HG03066 (cell line): Measurements from ENCODE around the gene CRKL.
"Not testable (repeated sequence)": the region's sequence is repeated elsewhere in the genome, so short reads cannot be mapped to it uniquely, and the experiment has no call there.

ENCODE experiments used
- ATAC-seq: cut with Tn5 transposase; IDR thresholded peaks from one replicate; pipeline ENCODE4 v1.9.1; 2021; ENCODE audit warnings: low read depth; ENCODE audit not compliant: unreplicated experiment

CRKL gene, protein sequence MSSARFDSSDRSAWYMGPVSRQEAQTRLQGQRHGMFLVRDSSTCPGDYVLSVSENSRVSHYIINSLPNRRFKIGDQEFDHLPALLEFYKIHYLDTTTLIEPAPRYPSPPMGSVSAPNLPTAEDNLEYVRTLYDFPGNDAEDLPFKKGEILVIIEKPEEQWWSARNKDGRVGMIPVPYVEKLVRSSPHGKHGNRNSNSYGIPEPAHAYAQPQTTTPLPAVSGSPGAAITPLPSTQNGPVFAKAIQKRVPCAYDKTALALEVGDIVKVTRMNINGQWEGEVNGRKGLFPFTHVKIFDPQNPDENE

GRCh38 chr22:20916916-20917810, at the start of gene CRKL:
Gene CRKL (plus strand): TSS chr22:20917407. CDS start chr22:20917935, 528 bp downstream.
- ATAC-seq, result peak; percentile 90

DNA sequence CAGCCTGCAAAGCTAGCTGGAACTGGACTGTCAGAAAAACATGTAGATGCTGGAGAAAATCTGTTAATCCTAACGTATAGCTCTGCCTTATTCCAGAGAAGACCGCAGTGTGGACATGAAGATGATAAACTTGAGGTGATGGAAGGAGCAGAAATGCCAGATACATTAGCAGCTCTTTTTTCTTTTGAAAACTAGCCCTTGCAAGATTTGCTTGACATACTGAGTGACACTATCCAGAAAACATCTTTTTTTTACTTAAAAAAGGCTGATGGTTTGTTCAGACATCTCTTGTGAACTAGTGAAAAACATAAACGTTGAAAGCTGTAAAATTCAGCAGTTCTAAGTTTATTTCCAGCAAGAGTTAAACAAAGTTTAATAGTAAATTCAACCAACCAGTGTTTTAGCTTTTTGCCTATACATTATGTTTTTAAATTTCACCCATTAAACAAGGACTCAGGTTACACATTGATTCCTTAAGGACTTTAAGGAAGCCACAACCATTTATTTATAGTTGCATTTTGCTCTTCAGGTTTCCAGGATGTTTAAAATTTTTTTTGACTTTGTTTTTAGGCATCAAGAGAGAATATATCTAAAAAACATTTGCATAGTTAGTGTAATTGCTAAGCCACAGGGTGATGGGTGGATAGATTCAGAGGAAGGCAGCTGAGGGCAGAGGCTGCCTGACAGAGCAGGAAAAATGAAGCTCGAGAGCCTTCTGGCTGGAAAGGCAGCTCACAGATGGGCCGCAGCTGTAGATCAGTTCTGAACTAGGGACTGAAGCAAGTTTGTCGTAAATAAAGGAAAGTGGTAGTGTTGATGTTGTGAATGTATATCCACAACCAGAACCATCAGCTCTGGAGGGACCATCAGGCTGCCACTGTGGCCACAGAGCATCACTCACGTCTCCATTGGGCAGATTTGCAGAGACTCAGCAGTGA, 48.9 kb upstream of the CRKL start:
- no peak for ATAC-seq

- no peak for ATAC-seq
Measured at GRCh38 chr22:20869234-20869633, 48.0 kb upstream of the CRKL start.

GRCh38 chr22:20873214-20873613, 44.0 kb upstream of the CRKL start:
- ATAC-seq, result no peak

GRCh38 chr22:20875296-20875695, 41.9 kb upstream of the CRKL start:
- no peak for ATAC-seq

- ATAC-seq, result no peak
Measured at GRCh38 chr22:20877715-20878114, 39.5 kb upstream of the CRKL start.

GRCh38 chr22:20881231-20881630, 36.0 kb upstream of the CRKL start:
- ATAC-seq, result no peak

DNA sequence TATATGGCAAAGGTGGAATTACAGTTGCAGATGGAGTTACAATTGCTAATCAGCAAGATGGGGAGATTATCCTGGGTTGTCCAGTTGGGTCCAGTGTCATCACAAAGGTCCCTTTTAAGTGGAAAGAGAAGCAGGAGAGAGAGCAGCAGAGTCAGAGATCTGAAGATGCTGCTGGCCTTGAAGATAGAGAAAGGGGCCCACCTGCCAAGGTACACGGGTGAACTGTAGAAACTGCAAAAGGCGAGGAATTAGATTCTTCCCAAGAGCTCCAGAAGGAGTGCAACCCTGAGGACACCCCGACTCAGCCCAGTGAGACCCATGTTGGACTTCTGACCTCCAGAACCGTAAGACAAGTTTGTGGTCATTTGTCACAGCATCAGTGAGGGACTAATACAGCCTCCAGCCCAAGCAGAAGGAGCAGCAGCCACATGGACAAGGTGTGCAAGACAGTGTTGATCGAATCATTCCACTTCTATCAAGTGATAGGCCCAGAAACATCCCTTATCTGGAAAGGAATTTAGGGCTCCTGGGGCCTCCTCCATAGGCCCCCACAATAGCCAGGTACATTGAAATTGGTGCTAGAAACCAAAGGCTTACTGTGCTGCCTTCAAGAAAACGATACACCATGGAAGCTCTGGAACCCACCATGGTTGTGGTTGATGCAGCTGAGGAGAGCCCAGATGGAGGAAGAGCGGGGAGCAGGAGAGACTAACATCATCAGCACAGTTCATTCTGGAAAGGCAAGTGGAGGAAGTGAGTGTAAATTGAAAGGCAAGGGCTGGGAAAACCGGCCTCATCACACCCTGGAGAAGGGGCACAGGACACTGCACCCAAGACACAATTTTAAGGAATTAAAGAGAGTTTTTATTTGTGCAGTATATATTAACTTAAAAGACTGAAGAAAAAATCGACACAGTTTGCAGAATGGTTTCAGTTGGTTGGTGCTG, 35.1 kb upstream of the CRKL start:
- no peak for ATAC-seq

DNA sequence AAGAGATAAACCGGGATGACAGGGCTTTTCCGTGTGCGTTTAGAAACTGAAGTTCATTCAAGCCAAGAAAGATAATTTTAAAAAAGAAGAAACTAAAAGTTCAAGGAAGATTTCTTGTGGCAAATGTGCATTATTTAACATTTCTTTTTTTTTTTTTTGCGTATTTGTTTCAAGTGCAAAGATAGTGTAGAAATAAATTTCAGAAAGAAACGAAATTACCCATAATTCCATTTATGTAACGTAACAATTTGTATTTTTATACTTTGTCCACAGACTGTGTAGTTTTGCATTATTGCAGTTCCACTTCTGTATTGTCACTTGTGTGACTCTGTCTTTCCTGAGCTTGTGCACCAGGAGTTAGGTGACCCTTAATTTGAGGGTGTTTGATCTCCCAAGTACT, 34.4 kb upstream of the CRKL start:
- no peak for ATAC-seq

- no peak for ATAC-seq
Measured at GRCh38 chr22:20884454-20884853, 32.8 kb upstream of the CRKL start.

DNA sequence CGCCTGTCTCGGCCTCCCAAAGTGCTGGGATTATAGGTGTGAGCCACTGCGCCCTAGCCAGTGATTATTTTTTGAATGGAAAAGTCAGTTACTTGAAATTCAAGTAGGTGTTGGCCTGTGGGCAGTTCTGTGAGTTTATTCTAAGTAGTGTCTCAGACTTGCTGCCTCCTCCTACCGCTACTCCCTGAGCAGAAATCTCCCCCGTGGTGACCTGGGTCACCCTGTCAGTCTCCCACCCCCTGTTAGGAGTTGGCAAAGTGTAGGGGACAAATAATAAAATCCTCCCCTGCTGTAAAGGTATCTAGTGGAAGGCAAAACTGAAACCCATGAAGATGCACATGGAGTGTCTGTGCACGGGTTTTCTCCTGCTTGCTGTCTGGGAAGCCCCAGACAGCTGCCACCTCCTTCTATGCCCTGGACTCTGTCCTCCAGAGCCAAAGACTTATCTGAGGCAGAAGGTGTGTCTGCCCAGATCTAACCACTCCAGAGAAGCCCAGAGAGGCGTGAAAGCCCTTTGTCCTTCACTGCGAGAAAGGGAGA, 32.1 kb upstream of the CRKL start:
- ATAC-seq, result no peak

DNA sequence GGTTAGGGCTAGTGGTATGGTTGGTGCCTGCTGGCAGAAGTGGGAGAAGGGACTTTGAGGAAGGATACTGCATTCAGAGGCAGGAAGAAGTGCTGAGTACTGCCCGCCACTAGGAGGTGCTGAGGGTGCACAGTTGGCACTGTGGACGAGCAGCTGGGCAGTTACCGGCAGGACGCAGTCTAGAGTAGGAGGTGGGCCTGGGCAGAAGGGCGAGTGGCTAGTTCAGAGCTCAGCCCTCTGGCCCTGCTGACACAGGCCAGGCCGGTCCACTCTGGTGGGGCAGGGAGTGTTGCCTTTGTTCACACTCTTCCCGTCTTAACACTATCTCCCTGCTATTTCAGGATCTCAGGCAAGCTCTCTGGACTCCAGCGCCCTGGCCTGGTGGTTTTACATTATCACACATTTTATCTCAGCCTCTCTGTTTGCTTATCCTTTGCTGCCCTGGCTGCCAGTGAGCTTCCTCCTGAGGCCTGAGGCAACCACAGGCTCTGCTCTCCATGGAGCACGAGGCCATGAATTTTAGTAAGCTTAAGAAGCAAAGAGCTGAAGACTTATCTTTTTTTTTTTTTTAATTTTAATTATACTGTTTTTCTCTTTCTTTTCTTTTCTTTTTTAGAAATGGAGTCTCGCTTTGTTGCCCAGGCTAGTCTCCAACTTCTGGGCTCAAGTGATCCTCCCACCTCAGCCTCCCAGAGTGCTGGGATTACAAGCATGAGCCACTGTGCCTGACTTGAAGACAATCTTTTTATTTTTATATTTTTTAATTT, 31.5 kb upstream of the CRKL start:
- no peak for ATAC-seq

DNA sequence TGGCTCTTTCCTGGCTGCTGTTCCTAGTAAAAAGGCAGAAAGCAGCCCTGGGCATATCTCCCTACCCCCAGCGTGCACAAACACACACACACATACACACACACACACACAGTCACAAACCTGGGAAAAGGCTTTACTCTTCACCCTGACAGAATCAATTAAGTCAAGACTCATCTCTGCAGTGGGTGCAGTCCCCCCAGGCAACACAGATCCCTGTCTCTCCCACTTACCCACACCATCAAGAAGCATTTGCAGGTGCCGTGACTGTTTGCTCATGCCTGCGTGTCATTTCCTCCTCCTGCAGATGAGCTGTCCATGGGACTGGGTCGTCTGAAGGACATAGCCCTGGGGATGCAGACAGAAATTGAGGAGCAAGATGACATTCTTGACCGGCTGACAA, 29.8 kb upstream of the CRKL start:
- no peak for ATAC-seq

GRCh38 chr22:20889025-20889704, 28.0 kb upstream of the CRKL start:
- ATAC-seq, result no peak

DNA sequence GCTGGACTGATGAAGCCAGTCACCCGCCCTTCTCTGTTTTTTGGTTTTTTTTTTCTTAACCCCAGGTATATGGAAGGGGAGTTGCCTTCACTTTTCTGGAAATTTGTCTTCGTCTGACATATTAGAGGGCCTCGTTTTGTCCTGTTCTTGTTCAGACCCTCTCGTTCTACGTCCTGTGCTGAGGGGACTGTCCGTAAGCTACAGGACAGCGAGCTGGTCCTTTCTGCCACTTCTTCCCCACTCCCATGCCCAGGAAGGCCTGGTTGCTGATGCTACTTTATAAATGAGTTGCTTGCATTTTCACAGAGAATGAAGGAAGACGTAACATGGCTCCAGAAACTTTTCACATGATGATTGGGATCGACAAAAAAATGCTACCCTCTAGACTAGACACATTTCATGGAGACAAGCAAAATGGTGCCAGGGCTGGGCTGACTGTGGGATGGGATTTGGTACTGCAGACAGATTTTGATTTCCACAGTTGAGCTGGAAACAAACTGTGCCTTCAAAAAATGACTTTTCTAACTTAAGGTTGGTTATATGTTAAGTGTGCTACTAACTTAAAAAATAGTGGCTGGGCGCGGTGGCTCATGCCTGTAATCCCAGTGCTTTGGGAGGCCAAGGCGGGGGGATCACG, 27.2 kb upstream of the CRKL start:
- no peak for ATAC-seq

DNA sequence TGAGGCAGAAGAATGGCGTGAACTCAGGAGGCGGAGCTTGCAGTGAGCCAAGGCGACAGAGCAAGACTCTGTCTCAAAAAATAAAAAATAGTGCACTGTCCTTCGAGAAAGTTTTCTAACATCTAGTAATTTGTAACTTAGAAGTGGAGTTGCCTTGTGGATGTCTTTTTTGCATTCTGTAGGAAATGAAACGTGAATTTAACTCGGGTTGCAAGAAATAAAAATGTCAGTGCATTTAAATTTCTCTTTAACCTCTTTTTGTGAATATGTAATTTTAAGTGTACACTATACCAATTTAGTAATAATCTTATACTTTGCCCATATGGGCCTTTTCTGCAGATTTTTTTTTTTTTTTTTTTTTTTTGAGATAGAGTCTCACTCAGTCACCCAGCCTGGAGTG, 26.2 kb upstream of the CRKL start:
- no peak for ATAC-seq

- not testable (repeated sequence) for ATAC-seq
Measured at GRCh38 chr22:20897737-20898136, 19.5 kb upstream of the CRKL start.
